NCI-H1417 treated with DMSO at 0.1 percent for 48 hours (cell line): ENCODE measurements around the gene AJM1.
A peak's percentile ranks its signal among the peaks of the same experiment; 100 is the strongest.
"Not testable (repeated sequence)": the region's sequence is repeated elsewhere in the genome, so short reads cannot be mapped to it uniquely, and the experiment has no call there.

ENCODE experiments used
- DNase-seq: peaks from one replicate; lab custom pipeline; 2025; lab: John Stamatoyannopoulos, UW

Gene AJM1

DNA sequence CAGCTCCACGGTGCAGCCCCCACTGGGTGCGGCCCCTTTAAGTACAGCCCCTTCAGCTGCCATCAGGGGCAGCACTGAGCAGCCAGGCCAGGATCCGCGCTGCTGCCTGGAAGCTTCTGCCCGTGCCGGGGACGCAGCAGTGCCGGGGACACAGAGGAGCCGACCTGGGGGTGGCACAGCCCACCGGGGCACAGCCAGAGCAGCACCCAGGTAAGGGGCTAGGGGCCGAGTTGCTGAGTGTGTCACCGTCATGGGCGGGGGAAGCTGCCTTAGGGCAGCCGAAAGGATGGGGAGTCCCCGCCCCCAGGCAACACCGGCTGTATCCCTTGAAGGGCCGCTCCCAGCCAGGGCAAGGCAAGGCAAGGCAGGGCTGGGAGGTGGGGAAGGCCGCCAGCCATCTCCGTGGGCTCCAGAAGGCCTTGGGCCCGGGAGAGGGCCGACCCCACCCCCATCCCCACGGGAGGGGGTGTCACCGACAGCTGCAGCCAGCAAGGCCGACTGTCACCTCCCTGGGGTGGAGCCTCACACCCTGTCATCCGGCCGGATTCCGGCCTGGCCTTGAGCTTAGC, at the start of gene AJM1:
Gene AJM1 (plus strand): TSS at position 99 of the 569 bp plus-strand sequence. CDS start 1,937 bp downstream, outside the sequence.
- not testable (repeated sequence) for DNase-seq

DNA sequence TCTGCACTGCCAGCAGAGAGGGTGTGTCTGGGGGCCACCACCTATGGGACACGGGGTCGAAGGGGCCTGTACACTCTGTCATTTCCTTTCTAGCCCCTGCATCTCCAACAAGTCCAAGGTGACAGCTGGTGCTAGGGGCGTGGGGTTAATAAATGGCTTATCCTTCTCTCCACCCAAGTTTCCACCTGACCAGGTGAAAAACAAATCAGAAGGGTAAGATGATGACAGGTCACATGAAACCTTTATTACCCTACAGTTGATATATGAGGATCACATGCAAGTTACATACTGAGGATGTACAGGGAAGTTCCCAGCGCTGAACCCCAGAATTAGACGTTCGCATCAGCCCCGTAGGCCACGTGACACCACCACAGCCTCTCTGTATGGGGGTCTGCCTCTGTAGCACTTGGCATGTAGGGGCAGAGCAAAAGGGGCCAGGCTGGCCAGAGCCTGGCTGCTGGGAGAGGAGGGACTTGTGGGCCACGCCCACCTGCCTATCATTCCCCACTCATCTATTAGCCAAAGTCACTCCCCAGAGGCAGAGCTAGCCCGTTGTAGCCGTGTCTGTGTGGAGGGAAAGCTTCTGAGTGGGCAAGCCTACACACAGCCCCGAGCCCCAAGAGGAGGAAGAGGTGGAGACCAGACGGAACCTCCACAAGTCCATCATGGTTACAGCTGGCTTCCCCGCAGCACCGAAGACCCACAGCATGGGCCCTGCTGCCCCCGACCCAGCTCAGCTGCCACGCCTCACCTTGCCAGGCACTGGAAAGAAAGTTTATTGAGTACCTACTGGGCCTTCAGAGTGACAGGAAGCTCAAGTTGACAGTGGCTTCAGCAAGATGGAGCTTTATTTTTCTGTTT, 49.0 kb upstream of the AJM1 start:
- DNase-seq, result no peak

DNA sequence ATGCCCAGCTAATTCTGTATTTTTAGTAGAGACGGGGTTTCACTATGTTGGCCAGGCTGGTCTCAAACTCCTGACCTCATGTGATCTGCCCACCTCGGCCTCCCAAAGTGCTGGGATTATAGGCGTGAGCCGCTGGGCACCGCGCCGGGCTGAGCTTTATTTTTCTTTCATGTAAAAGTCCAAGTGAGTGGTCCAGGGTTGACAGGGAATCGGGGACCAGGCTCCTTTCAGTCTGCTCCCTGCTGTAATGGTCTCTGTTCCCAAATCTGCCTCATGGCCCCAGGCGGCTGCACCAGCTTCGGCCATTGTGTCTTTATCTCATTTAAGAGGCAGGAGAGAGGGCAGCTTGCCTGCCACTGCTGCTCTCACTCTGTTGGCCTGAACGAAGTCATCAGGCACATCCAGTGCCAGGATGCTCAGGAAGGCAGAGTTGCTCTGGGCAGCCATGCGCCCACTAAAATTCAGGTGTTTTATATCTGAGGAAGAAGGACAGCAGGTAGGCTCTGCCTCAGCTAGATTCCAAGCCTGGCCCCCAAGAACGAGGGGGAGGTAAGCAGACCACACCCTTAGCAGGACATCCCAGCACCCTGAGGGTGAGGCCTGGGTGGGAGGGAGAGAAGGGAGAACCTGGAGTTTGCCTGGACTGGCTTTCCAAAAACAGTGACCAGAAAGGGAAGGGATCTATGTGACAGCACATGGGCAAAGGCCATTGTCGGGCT, 47.8 kb upstream of the AJM1 start:
- no peak for DNase-seq

DNA sequence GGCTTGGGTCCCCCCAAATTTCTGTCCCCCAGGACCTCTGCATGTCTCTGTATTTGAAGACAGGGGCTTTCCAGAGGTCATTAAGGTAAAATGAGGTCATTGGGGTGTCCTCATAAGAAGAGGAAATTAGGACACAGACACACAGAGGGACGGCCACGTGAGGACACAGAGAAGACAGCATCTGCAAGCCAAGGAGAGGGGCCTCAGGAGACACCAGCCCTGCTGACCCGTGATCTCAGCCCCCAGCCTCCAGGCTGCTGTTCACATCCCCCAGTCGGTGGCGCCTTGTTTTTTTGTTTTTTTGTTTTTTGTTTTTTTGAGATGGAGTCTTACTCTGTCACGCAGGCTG, 47.3 kb upstream of the AJM1 start:
- no peak for DNase-seq

DNA sequence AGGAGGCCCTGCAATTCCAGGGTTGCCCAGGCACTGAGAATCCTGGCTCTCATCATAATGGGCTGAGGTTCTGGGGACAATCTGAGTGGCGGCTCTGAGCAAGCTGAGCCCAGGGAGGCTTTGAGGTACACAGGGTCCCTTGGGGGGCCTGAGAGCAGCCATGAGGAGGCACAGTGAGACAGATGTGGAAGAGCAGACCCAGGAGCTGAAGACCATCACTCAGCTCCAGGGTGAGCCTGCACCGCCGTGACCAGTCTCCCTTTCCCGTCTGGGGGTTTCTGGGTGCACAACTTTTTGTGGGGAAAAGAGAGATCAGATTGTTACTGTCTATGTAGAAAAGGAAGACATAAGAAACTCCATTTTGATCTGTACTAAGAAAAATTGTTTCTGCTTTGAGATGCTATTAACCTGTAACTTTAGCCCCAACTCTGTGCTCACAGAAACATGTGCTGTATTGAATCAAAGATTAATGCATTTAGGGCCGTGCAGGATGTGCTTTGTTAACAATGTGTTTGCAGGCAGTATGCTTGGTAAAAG, 46.0 kb upstream of the AJM1 start, which contains the start of gene CCDC183:
Gene CCDC183 (plus strand): TSS at position 101 of the 537 bp plus-strand sequence. CDS start 60 bp downstream, at position 161.
- DNase-seq, result no peak

DNA sequence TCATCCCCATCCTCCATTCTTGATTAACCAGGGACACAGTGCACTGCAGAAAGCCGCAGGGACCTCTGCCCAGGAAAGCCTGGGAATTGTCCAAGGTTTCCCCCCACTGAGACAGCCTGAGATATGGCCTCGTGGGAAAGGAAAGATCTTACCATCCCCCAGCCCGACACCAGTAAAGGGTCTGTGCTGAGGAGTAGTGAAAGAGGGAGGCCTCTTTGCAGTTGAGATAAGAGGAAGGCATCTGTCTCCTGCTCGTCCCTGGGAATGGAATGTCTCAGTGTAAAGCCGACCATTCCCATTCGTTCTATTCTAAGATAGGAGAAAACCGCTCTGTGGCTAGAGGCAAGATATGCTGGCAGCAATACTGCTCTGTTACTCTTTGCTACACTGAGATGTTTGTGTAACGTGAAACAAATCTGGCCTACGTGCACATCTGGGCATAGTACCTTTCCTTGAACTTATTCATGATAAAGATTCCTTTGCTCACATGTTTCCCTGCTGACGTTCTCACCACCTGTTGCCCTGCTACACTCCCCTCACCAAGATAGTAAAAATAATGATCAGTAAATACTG, 45.4 kb upstream of the AJM1 start:
- not testable (repeated sequence) for DNase-seq

DNA sequence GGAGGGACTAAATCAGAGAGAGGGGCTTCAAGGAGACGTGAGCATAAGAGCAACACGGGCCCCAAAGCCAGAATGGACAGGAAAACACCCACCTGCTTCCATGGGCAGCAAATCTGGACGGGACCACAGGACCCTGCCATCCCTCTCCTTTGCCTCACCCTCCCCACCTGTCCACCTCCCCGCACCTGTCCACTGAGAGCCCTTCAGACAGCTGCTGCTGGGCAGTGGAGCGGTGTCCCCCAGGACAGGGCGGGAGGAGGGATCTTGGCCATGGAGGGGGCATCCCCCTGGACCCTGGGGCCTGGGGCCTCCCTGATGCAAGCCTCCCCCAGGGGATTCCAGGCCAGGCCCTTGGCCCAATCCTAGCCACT, 43.6 kb upstream of the AJM1 start:
- no peak for DNase-seq

DNA sequence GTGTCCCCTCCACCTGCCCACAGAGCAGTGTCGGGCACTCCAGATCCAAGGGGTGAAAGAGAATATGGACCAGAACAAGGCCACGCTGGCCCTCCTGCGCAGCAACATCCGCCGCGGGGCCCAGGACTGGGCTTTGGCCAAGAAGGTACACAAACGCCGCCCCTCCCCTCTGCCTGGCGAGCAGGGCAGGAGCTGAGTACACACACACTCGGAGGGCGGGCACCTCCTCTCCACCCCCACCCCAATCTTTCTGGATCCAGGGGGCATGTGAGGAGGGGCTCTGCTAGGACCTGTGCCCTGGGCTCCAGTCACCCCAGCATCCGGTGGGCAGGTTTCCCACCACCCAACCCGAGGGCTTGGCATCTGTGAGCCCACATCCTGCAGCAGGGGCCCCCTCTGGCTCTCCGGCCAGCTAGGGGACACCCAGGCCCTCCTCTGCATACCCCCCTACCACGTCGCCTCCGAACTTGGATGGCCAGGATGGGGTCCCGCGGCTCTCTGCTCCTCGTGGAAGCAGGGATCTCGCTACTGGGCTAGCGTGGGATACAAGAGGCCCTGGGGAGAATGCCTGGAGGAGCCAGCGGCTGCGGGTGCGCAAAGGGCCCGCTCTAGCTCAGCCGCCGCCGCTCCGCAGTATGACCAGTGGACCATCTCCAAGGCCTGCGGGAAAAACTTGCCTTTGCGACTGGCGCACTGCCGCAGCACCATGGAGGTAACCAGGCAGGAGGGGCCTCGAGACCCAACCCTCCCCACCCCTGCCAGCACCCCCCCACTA, 43.0 kb upstream of the AJM1 start:
- DNase-seq, result no peak

DNA sequence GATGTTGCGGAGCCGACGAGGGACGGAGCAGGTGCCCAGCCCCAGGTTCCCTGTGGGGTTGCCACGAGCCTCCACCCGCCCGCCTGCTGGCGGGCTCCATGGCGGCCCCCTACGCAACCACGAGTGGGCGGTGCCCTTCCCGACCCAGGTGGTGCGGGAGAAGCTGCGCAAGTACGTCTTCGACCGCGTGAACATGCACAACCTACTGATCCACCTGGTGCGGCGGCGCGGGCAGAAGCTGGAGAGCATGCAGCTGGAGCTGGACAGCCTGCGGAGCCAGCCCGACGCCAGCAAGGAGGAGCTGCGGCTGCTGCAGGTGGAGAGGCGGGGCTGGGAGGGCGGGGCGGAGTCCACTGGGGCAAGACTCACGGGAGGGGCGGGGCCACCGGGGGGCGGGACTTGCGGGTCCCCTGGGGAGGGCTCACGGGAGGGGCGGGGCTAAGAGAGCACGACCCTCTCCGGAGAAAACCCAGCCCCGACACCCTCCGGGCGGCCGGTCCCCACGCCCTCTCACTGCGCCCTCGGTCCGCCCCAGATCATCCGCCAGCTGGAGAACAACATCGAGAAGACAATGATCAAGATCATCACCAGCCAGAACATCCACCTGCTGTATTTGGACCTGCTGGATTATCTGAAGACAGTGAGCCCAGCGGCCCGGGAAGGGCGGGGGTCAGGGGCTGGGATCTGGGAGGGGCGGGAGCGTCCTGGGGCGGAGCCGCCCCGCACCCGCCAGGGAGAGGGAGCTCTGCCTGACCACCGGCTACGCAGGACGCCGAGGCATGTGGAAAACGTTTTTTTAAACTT, 42.2 kb upstream of the AJM1 start:
- DNase-seq, result peak; percentile 66

DNA sequence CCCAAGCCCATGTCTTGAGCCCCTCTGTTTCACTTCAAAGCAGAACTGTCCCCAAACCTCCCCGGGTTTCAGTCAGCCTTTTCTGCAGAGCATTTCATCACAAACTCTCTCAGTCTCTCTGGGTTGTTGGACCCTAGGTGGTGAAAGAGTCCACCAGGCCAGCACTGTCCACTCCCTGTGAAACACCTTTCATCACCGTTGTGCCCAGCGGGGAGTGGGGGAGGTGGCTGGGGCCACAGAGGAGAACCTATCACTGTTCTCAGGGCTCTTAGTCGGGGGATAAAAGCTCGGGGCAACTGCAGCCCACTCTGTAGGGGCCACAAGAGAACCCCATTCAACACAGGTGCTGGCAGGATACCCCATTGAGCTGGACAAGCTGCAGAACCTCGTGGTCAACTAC, 40.0 kb upstream of the AJM1 start:
- no peak for DNase-seq

DNA sequence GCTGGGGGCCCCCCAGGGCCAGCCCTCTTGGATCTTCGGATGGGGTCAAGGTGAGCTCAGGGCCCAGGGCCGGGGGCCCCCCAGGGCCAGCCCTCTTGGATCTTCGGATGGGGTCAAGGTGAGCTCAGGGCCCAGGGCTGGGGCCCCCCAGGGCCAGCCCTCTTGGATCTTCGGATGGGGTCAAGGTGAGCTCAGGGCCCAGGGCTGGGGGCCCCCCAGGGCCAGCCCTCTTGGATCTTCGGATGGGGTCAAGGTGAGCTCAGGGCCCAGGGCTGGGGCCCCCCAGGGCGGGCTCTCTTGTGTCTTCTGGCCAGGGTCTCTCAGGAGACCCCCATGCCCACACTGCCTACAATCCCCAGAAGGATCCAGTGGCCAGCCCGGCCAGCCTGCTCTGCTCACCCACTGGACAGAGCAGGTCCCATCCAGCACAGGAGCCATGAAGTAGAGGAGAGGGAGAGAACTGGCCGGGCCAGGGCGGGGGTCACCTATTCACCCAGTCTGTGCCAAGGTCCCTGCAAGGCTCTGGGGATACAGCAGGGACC, 39.2 kb upstream of the AJM1 start:
- not testable (repeated sequence) for DNase-seq

DNA sequence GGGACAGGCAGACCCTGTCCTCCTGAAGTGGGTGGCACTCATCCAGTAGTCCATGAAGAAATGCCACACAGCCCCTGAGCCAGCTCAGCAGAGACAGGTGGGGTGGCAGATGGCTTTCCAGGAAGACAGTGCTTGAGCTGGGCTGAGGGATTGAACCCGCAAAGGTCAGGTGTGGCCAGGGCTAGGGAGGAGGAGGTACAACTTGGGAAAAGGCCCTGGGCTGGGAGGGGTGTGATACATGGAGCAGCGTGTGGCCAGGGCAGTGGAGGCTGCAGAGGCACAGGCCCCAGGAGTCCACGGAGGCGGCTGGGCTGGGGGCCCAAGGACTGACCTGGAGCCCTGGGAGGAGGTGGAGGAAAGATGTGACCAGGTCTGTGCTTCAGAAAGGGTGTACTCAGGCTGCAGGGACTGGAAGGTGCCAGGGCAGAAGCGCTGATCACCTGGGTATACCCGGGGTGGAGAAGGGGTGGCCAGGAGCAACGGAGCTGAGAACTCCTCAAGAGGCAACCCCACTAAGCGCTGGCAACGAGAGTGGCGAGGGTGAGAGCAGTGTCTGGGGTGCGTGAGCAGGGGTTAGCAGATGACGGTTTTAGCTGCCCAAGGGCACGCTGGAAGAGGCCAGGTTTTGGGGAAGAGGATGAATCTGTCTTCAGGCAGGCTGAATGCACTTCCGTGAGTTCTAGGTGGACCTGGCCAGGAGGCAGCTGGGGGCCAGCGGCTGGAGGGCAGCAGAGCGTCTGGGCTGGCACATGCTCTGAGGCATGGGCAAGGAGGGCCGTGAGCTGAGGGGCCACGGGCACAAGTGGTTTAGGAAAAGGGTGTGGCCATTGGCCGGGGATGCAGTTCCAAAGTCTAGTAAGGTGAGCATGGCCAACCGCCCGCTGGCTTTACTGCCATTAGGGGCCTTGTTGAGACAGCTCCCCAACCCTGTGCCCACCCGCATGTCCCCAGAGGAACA, 38.4 kb upstream of the AJM1 start:
- no peak for DNase-seq

DNA sequence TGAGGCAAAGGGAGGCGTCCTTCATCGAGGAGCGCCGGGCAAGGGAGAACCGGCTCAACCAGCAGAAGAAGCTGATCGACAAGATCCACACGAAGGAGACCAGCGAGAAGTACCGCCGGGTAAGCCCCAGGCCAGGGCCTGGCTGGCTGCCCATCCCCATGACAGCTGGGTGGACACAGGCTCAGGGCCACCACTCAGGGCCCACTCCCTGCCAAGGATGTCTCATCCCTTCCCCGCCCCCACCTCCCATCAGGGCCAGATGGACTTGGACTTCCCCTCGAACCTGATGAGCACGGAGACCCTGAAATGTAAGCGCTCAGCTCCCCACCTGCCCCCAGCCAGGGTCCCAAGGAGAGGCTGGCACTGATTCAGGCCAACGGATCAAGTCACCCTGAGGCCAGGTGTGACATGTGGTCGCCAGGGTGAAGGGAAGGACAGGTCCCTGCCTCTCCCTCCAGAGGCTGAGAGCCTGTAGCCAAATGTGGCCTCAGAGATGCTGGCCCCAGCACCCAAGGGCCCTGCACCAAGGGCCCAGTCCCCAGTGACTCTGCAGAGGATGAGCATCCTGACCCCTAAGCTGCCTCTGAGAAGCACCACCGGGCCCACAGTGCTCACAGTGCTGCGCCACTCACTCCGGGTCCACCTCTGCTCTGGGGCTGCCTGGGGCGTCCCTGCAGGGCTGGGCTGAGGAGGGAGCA, 37.6 kb upstream of the AJM1 start:
- DNase-seq, result no peak

DNA sequence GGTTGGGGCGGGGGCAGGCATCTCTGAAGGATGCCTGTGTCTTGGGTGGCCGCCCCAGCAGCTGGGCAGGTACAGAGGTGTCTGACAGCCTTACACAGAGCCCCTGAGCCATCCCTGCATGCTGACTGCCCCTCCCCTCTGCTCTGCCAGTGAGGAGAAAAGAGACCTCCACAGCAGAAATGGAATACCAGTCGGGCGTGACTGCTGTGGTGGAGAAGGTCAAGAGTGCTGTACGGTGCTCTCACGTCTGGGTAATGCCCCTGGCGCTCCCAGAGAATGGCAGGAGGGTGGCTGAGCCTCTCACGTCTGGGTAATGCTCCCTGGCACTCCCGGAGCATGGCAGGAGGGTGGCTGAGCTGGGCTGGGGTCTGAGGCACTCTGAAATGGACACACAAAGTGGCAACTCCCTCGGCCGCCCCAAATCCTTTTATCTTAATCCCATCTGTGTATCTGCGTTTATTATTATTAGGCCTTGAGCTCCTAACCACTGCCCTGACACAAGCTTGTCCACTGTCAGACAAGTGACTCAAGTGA, 37.0 kb upstream of the AJM1 start:
- DNase-seq, result no peak

DNA sequence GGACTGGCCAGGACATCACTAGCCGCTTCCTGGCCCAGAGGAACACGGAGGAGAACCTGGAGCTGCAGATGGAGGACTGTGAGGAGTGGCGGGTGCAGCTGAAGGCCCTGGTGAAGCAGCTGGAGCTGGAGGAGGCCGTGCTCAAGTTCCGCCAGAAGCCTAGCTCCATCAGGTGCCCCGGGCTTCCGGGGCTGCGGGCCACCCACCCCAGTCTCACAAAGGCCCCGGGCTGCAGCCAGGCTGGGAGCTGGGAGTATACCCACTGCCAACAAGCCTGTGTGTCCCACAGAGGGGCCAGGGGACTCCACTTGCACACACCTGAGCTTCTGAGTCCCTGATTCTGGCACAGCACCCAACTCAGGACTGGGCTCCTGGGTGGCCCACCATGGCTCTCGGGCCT, 36.2 kb upstream of the AJM1 start:
- DNase-seq, result no peak

DNA sequence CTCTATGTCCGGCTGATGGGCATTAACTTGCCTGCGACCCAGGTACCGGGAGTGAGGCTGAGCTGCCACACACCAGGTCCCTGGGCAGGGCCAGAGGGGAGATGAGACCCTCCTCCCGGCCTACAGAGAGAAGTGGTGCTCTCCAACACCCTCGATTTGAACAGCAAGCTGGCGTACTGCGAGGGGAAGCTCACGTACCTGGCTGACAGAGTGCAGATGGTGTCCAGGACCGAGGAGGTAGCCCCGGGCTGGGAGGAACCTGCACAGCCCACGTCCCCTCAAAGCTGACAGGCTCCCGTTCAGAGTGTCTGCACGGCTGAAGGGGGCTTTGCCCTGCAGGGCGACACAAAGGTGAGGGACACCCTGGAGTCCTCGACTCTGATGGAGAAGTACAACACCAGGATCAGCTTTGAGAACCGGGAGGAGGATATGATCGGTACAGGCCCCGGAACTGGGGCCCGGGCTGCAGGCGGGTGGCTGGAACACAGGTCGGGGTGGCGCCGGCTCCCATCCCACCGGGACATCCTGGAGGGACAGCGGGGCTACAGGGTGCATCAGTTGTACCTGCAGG, 35.6 kb upstream of the AJM1 start:
- no peak for DNase-seq

DNA sequence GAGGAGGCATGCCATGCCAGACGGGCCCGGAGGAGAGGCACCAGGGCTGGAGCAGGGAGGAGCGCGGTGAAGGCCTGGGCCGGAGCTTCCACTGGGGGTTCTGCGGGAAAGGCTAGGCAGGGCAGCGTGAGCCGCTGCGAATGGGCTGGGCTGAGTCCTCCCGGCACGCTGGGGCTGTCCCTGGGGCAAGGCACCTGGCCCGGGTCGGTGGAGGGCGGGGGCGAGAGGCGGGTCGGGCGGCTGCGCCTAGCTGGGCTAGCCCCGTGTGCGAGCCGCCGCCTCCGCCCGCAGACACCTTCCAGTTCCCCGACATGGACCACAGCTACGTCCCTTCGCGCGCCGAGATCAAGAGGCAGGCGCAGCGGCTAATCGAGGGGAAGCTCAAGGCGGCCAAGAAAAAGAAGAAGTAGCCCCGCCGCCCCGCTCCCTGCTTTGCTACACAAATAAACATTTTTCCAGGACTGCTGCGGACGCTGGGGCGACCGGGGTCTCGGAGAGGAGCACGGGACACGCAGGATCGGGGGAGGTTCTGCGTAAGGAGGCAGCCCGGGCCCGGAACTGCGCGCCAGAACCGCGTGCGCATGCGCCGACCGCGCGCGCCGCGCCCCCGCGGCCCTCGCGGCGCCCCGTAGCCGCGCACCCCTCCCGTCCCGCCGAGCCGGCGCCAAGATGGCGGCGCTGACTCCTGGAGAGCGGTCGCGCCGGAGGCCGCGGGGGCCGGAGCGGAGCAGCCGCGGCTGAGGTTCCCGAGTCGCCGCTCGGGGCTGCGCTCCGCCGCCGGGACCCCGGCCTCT, 34.8 kb upstream of the AJM1 start, which contains the start of gene RABL6:
Gene RABL6 (plus strand): TSS at position 668 of the 794 bp plus-strand sequence. CDS start 249 bp downstream, outside the sequence.
- DNase-seq, result no peak
